Right ventricle myocardium superior (tissue), 1 donor: ENCODE measurements around the gene SLC13A4. TPM values are rescaled to one million over a fixed set of nuclear protein-coding genes. Genes with fewer than 3 reads are reported as not detected.
"Not testable (repeated sequence)": the region's sequence is repeated elsewhere in the genome, so short reads cannot be mapped to it uniquely, and the experiment has no call there.

Source experiments
- ATAC-seq: fragments of 200-7000 bp; cut with Tn5 transposase; one replicate; pipeline ENCODE4 v1.9.1; 2020; ENCODE audit warnings: mild to moderate bottlenecking; ENCODE audit not compliant: poor library complexity
- DNase-seq: peaks from one replicate; pipeline ENCODE4 v3.0.0-alpha.2; 2020
- intact Hi-C: fragments of 100-400 bp; cut with DNase I; formaldehyde crosslinking; loops from one replicate; pipeline ENCODE4 v1.11.2; 2022
- total RNA-seq: library from RNA; stranded (reverse); fragmentation: NEBNext Ultra II Directional; extraction: Animal tissue kit (Norgen Biotek cat#: 25700); gene quantifications from one replicate; pipeline ENCODE4 v1.2.1, GENCODE V29; 2021
- donor health status: DM: no; HTN: yes; CAD: no; lungs with severe emphysema.

Gene SLC13A4
- total RNA-seq, 1 donor from 2014 or later, result not detected

GRCh38 chr7:135653340-135654080 is 74.5 kb downstream of the SLC13A4 start:
- ATAC-seq (no peak), DNase-seq (no peak)

GRCh38 chr7:135650831-135651573 is 77.0 kb downstream of the SLC13A4 start:
- intact Hi-C loops, result no loop called here
- ATAC-seq, result peak; percentile 53
- no peak for DNase-seq

More at GRCh38 chr7:135653340-135654080, 74.5 kb downstream of the SLC13A4 start:
- intact Hi-C loops, result no loop called here

- ATAC-seq, result no peak
- intact Hi-C loops, result loop anchor here (5.0 kb wide), 1 partner anchor 376 kb away; no protein-coding TSS in a partner anchor
Observed at GRCh38 chr7:135648235-135648634, 79.8 kb downstream of the SLC13A4 start.

GRCh38 chr7:135647755-135648154 is 80.2 kb downstream of the SLC13A4 start:
- ATAC-seq (no peak), DNase-seq (no peak)
- intact Hi-C loops, result loop anchor here (5.0 kb wide), 1 partner anchor 375 kb away; no protein-coding TSS in a partner anchor

More at GRCh38 chr7:135648235-135648634, 79.8 kb downstream of the SLC13A4 start:
- DNase-seq, result no peak

- ATAC-seq, result peak; percentile 59
- intact Hi-C loops, result loop anchor here (5.0 kb wide), 1 partner anchor 373 kb away; no protein-coding TSS in a partner anchor
- no peak for DNase-seq
Observed at GRCh38 chr7:135645296-135645904, 82.6 kb downstream of the SLC13A4 start.

- ATAC-seq (no peak), DNase-seq (no peak)
- intact Hi-C loops, result loop anchor here (5.0 kb wide), 1 partner anchor 372 kb away; no protein-coding TSS in a partner anchor
Observed at GRCh38 chr7:135644729-135645128, 83.3 kb downstream of the SLC13A4 start.

GRCh38 chr7:135644154-135644553 is 83.8 kb downstream of the SLC13A4 start:
- DNase-seq, result no peak
- no peak for ATAC-seq
- intact Hi-C loops, result no loop called here

- intact Hi-C loops, ATAC-seq, DNase-seq: not testable (repeated sequence)
Observed at GRCh38 chr7:135639690-135640089, 88.3 kb downstream of the SLC13A4 start.

- intact Hi-C loops, result no loop called here
- no peak for DNase-seq
Observed at GRCh38 chr7:135634191-135634878, 93.7 kb downstream of the SLC13A4 start.

More at GRCh38 chr7:135634191-135634878, 93.7 kb downstream of the SLC13A4 start:
- no peak for ATAC-seq

Other genes with a start within 250 kb of the SLC13A4 start
- 26.7 TPM for gene CNOT4, start 218.1 kb downstream of the SLC13A4 start, total RNA-seq
- 13.0 TPM for gene NUP205, start 170.3 kb downstream of the SLC13A4 start, total RNA-seq
- 25.6 TPM for gene STMP1, start 65.7 kb downstream of the SLC13A4 start, total RNA-seq
- gene FAM180A, start 20.6 kb upstream of the SLC13A4 start, total RNA-seq, result 5.9 TPM
- gene MTPN, start 249.2 kb upstream of the SLC13A4 start, total RNA-seq, result 54.9 TPM